Thyroid gland (tissue), 4 donors: Measurements from ENCODE around the gene SLC35F3.

ENCODE experiments used
- POLR2A ChIP-seq, 2 donors: fragments of 450-650 bp; IDR thresholded peaks; one replicate each; pipeline ENCODE4 v1.6.1; 2017; ENCODE audit warnings: antibody characterized with exemption in 2 of 2, mild to moderate bottlenecking in 2 of 2, moderate library complexity in 1 of 2
- TF ChIP-seq, protein P1 (sequence below), 6 experiments: fragments of 200-600 bp in 3 of 6; fragments of 450-650 bp in 3 of 6; sonication (generic) in 3 of 6; IDR thresholded peaks; one replicate each; pipeline ENCODE4 v1.5.1; 2016 to 2019; ENCODE audit warnings: antibody characterized with exemption in 6 of 6, mild to moderate bottlenecking in 2 of 6, inconsistent platforms in 1 of 6, moderate library complexity in 1 of 6

DNA sequence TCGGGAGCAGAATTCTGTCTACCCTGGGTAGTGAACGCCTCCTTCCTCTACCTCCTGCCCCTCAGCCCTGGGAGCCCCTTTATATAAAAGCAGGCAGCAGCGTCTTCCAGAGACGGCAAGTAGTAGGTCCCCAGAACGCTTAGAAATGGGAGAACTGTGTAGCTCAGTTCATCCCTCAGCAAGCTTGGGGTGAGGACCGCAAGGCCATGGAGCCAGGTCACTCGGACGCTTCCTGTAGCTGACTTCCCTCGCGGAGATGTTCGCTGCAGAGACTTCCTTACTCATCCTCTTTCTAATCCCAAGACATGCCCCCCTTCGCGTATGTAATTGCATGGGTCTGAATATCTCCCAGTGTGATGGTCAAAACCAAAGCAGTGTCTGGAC is 327.4 kb downstream of the SLC35F3 start:
- TF ChIP-seq, protein P1, sequence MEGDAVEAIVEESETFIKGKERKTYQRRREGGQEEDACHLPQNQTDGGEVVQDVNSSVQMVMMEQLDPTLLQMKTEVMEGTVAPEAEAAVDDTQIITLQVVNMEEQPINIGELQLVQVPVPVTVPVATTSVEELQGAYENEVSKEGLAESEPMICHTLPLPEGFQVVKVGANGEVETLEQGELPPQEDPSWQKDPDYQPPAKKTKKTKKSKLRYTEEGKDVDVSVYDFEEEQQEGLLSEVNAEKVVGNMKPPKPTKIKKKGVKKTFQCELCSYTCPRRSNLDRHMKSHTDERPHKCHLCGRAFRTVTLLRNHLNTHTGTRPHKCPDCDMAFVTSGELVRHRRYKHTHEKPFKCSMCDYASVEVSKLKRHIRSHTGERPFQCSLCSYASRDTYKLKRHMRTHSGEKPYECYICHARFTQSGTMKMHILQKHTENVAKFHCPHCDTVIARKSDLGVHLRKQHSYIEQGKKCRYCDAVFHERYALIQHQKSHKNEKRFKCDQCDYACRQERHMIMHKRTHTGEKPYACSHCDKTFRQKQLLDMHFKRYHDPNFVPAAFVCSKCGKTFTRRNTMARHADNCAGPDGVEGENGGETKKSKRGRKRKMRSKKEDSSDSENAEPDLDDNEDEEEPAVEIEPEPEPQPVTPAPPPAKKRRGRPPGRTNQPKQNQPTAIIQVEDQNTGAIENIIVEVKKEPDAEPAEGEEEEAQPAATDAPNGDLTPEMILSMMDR (IDR thresholded peaks at IDR 0.05) = no peak
- no peak for TF ChIP-seq POLR2A (IDR thresholded peaks at IDR 0.05)
